ENCODE data around the gene IGFBP3. TPM values are rescaled to one million over a fixed set of nuclear protein-coding genes. Genes with fewer than 3 reads are reported as not detected.

Gene IGFBP3
- total and polyA plus RNA-seq, 2 of the 13 experiments (the other 11 are each of a cell fraction or from before 2014, with no cell fraction given): 57.5 TPM; not detected in 1

GRCh38 chr7:45881280-45881758 is 39.8 kb downstream of the IGFBP3 start (continued):
- no peak for TF ChIP-seq ZHX2 (IDR thresholded peaks at IDR 0.05; ENCODE audit: low read depth)
- TF ChIP-seq ZHX2 (CRISPR knock-in tag; IDR thresholded peaks at IDR 0.05; ENCODE audit: borderline replicate concordance): no peak
- TF ChIP-seq GATAD2A (CRISPR knock-in tag; IDR thresholded peaks at IDR 0.05): no peak
- TF ChIP-seq POLR2G (IDR thresholded peaks at IDR 0.05; ENCODE audit: low read depth, low read length): 0 out of 2 replicates have a peak, but pooled peaks have one; percentile 21
- TF ChIP-seq, protein P1, sequence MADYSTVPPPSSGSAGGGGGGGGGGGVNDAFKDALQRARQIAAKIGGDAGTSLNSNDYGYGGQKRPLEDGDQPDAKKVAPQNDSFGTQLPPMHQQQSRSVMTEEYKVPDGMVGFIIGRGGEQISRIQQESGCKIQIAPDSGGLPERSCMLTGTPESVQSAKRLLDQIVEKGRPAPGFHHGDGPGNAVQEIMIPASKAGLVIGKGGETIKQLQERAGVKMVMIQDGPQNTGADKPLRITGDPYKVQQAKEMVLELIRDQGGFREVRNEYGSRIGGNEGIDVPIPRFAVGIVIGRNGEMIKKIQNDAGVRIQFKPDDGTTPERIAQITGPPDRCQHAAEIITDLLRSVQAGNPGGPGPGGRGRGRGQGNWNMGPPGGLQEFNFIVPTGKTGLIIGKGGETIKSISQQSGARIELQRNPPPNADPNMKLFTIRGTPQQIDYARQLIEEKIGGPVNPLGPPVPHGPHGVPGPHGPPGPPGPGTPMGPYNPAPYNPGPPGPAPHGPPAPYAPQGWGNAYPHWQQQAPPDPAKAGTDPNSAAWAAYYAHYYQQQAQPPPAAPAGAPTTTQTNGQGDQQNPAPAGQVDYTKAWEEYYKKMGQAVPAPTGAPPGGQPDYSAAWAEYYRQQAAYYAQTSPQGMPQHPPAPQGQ (CRISPR knock-in tag; IDR thresholded peaks at IDR 0.05; ENCODE audit: borderline replicate concordance): no peak
- TF ChIP-seq ZBTB1 (CRISPR knock-in tag; IDR thresholded peaks at IDR 0.05; ENCODE audit: borderline replicate concordance): no peak
- no peak for TF ChIP-seq ZSCAN12 (CRISPR knock-in tag; IDR thresholded peaks at IDR 0.05)
- 0 out of 2 replicates have a peak, but pooled peaks have one; percentile 32 for TF ChIP-seq ZNF572 (CRISPR knock-in tag; IDR thresholded peaks at IDR 0.05)
- TF ChIP-seq RFX5 (IDR thresholded peaks at IDR 0.05; ENCODE audit: low read depth, low read length): 0 out of 2 replicates have a peak, but pooled peaks have one; percentile 16
- no peak for TF ChIP-seq MEIS2 (CRISPR knock-in tag; IDR thresholded peaks at IDR 0.05)
- no peak for TF ChIP-seq CSRNP1 (CRISPR knock-in tag; IDR thresholded peaks at IDR 0.05)
- no peak for TF ChIP-seq ZBTB38 (CRISPR knock-in tag; IDR thresholded peaks at IDR 0.05)
- 0 out of 2 replicates have a peak, but pooled peaks have one; percentile 4 for TF ChIP-seq HINFP (CRISPR knock-in tag; IDR thresholded peaks at IDR 0.05; ENCODE audit: low read depth)

All from HepG2 (cell line).